H1 (cell line): Measurements from ENCODE around the gene KMT5C. TPM values are rescaled to one million over a fixed set of nuclear protein-coding genes. Genes with fewer than 3 reads are reported as not detected.

Experiments
- PHF8 ChIP-seq: fragments of 200-600 bp; sonication (generic); conservative IDR thresholded peaks from 2 replicates; pipeline ENCODE4 v1.7.1; 2012; ENCODE audit warnings: low read depth, mild to moderate bottlenecking, inconsistent platforms, low read length, moderate library complexity
- polyA plus RNA-seq, 7 experiments: library from polyadenylated mRNA; depleted of rRNA in 3 of 7; stranded (reverse) in 5 of 7; unstranded in 2 of 7; fragments of >200 nt in 5 of 7; fragments of 200-250 nt in 2 of 7; gene quantifications; 1 replicate in 5 of 7; 2 replicates in 1 of 7; 4 replicates in 1 of 7; pipeline versions ENCODE4 v1.2.1 to v1.2.3, GENCODE V29; 2011 to 2013; ENCODE audit warnings: missing spikeins in 2 of 7, mixed read lengths in 2 of 7
- total RNA-seq: library from RNA; stranded (reverse); fragmentation: NEBNext Ultra II Directional; extraction: Animal tissue kit (Norgen Biotek cat#: 25700); gene quantifications from 2 replicates; pipeline ENCODE4 v1.2.1, GENCODE V29; 2021

Gene KMT5C
- total and polyA plus RNA-seq, 2 of the 8 experiments (the other 6 are each of a cell fraction or from before 2014, with no cell fraction given), result 24.9 to 31.5 TPM

GRCh38 chr19:55352040-55352439 lies 12.4 kb downstream of the KMT5C start (continued):
- no peak for TF ChIP-seq PHF8
